RWPE2 (cell line): ENCODE data around the gene ZNF212.
A peak's percentile ranks its signal among the peaks of the same experiment; 100 is the strongest.
"Not testable (repeated sequence)": the region's sequence is repeated elsewhere in the genome, so short reads cannot be mapped to it uniquely, and the experiment has no call there.

Experiments used
- ATAC-seq: fragments of 200-7000 bp; cut with Tn5 transposase; 3 replicates; pipeline ENCODE4 v1.9.1; 2021; ENCODE audit warnings: low read depth
- DNase-seq: peaks from one replicate; pipeline ENCODE4 v3.0.0-alpha.2; 2020; ENCODE audit warnings: low spot score
- H3K27ac ChIP-seq: fragments of 450-650 bp; 2 replicates; pipeline ENCODE4 v1.5.1; 2017; ENCODE audit warnings: mild to moderate bottlenecking; ENCODE audit not compliant: poor library complexity, severe bottlenecking
- H3K27me3 ChIP-seq: fragments of 250-450 bp; sonication (Bioruptor Pico); 2 replicates; pipeline ENCODE4 v1.5.1; 2021; ENCODE audit warnings: mild to moderate bottlenecking, moderate library complexity; ENCODE audit not compliant: insufficient read depth, poor library complexity, severe bottlenecking
- H3K36me3 ChIP-seq: fragments of 250-450 bp; sonication (Bioruptor Pico); 2 replicates; pipeline ENCODE4 v1.5.1; 2020; ENCODE audit warnings: low read depth, mild to moderate bottlenecking, moderate library complexity
- H3K4me1 ChIP-seq: fragments of 250-450 bp; sonication (Bioruptor Pico); 2 replicates; pipeline ENCODE4 v1.5.1; 2021; ENCODE audit warnings: mild to moderate bottlenecking, moderate library complexity; ENCODE audit not compliant: insufficient read depth, poor library complexity, severe bottlenecking
- H3K4me3 ChIP-seq: fragments of 250-450 bp; sonication (Bioruptor Pico); 2 replicates; pipeline ENCODE4 v1.5.1; 2021; ENCODE audit warnings: mild to moderate bottlenecking, moderate library complexity; ENCODE audit not compliant: severe bottlenecking
- H3K9me3 ChIP-seq: fragments of 250-450 bp; sonication (Bioruptor Pico); 2 replicates; pipeline ENCODE4 v1.5.1; 2021; ENCODE audit warnings: mild to moderate bottlenecking, moderate library complexity; ENCODE audit not compliant: severe bottlenecking
- CTCF ChIP-seq: fragments of 450-650 bp; IDR thresholded peaks from one replicate; pipeline ENCODE4 v1.5.1; 2017; ENCODE audit warnings: mild to moderate bottlenecking, moderate library complexity; ENCODE audit not compliant: poor library complexity, severe bottlenecking

Gene ZNF212

GRCh38 chr7:149229526-149229925 is 9.9 kb upstream of the ZNF212 start:
- H3K4me3 ChIP-seq = no peak overlapping the region
- DNase-seq (no peak), ATAC-seq (no peak)
- TF ChIP-seq CTCF = no peak
- no peaks in the 10 kb centered on the region for H3K9me3 ChIP-seq
- H3K27ac ChIP-seq = no peak overlapping the region
- peaks cover 3% of the 10 kb centered on the region; the same call in 1 of the 2 replicates for H3K36me3 ChIP-seq
- H3K27me3 ChIP-seq = no peaks in the 10 kb centered on the region
- peaks cover 23% of the 10 kb centered on the region for H3K4me1 ChIP-seq

- no peak for TF ChIP-seq CTCF
- peak overlapping the region; percentile 98 for H3K27ac ChIP-seq
- peaks cover 23% of the 10 kb centered on the region for H3K4me1 ChIP-seq
- H3K9me3 ChIP-seq = no peaks in the 10 kb centered on the region
- H3K36me3 ChIP-seq = no peaks in the 10 kb centered on the region
- ATAC-seq (no peak), DNase-seq (no peak)
- no peaks in the 10 kb centered on the region for H3K27me3 ChIP-seq
- no peak overlapping the region for H3K4me3 ChIP-seq
These were observed 7.1 kb upstream of the ZNF212 start for GRCh38 chr7:149232362-149232761.

- H3K36me3 ChIP-seq, H3K27me3 ChIP-seq, H3K4me3 ChIP-seq, H3K9me3 ChIP-seq: not testable (repeated sequence)
- ATAC-seq = peak; percentile 83
- Histone ChIP-seq H3K27ac (peak overlapping the region; percentile 98), H3K4me1 (peaks cover 33% of the 10 kb centered on the region)
- peak; percentile 85 for DNase-seq
These were observed 5.7 kb upstream of the ZNF212 start for GRCh38 chr7:149233655-149234204.

GRCh38 chr7:149237502-149237901 is 1.9 kb upstream of the ZNF212 start:
- peaks cover 35% of the 10 kb centered on the region for H3K4me1 ChIP-seq
- peaks cover 8% of the 10 kb centered on the region for H3K36me3 ChIP-seq
- no peak overlapping the region for H3K4me3 ChIP-seq
- no peak for ATAC-seq
- H3K27me3 ChIP-seq = no peaks in the 10 kb centered on the region
- H3K27ac ChIP-seq = peak overlapping the region; percentile 49
- DNase-seq = no peak
- TF ChIP-seq CTCF = no peak
- peaks cover 2% of the 10 kb centered on the region for H3K9me3 ChIP-seq

GRCh38 chr7:149238051-149238450 is 1.4 kb upstream of the ZNF212 start:
- Histone ChIP-seq H3K27me3 (no peaks in the 10 kb centered on the region), H3K9me3 (peaks cover 8% of the 10 kb centered on the region), H3K4me1 (peaks cover 30% of the 10 kb centered on the region), H3K36me3 (peaks cover 14% of the 10 kb centered on the region), H3K4me3 (no peak overlapping the region), H3K27ac (peak overlapping the region; percentile 49)
- peak; percentile 24 for ATAC-seq
- TF ChIP-seq CTCF = no peak
- DNase-seq = no peak
